HEK293 (cell line): ENCODE measurements around the gene TJP3.

Experiments used
- CTCF ChIA-PET: fragments of 350-600 bp; formaldehyde crosslinking; extraction: SDS; loops from one replicate; lab custom pipeline; 2021; ENCODE audit warnings: antibody characterized with exemption; lab: Yijun Ruan, JAX
- POLR2A ChIA-PET: fragments of 300-600 bp; formaldehyde crosslinking; extraction: SDS; loops from one replicate; lab custom pipeline; 2020; ENCODE audit warnings: antibody characterized with exemption, inconsistent platforms; lab: Yijun Ruan, JAX
- H3K27ac ChIP-seq: fragments of 200-500 bp; sonication (Bioruptor generic); 2 replicates; pipeline ENCODE4 v1.5.1; 2014; ENCODE audit warnings: low read depth, low read length, control low read depth, inconsistent platforms; ENCODE audit errors: extremely low read depth
- H3K36me3 ChIP-seq, 2 experiments: fragments of 200-500 bp in 1 of 2; sonication (Bioruptor generic) in 1 of 2; 1 replicate in 1 of 2; 2 replicates in 1 of 2; pipeline ENCODE4 v1.5.1; 2014 to 2017; ENCODE audit warnings: inconsistent platforms in 2 of 2, low read length in 2 of 2; ENCODE audit not compliant: control insufficient read depth in 2 of 2, insufficient read depth in 1 of 2
- H3K4me1 ChIP-seq: fragments of 200-500 bp; sonication (Bioruptor generic); 2 replicates; pipeline ENCODE4 v1.5.1; 2014; ENCODE audit warnings: mild to moderate bottlenecking, low read length, inconsistent platforms; ENCODE audit not compliant: control insufficient read depth, insufficient read depth
- H3K4me3 ChIP-seq: 2 replicates; pipeline ENCODE4 v1.5.1; 2011; ENCODE audit warnings: low read depth, mild to moderate bottlenecking, control low read depth, low read length, moderate library complexity
- H3K9me3 ChIP-seq: fragments of 200-500 bp; sonication (Bioruptor generic); 2 replicates; pipeline ENCODE4 v1.5.1; 2014; ENCODE audit warnings: low read depth, low read length, inconsistent platforms; ENCODE audit not compliant: control insufficient read depth, insufficient read depth
- ATF2 ChIP-seq: fragments of 450-650 bp; formaldehyde crosslinking; IDR thresholded peaks from 2 replicates; pipeline ENCODE4 v1.5.1; 2016; ENCODE audit warnings: missing biosample characterization, missing genetic modification characterization, low read depth
- KLF1 ChIP-seq: fragments of 450-650 bp; formaldehyde crosslinking; IDR thresholded peaks from 2 replicates; pipeline ENCODE4 v1.5.1; 2016; ENCODE audit warnings: missing biosample characterization, missing genetic modification characterization
- TCF7L2 ChIP-seq: IDR thresholded peaks from 2 replicates; pipeline ENCODE4 v1.6.1; 2011; ENCODE audit warnings: low read depth, mild to moderate bottlenecking, inconsistent platforms, low read length, moderate library complexity, borderline replicate concordance
- TRIM28 ChIP-seq: IDR thresholded peaks from 2 replicates; pipeline ENCODE4 v1.6.1; 2011; ENCODE audit warnings: low read length, control low read depth, borderline replicate concordance
- ZBTB1 ChIP-seq: fragments of 450-650 bp; formaldehyde crosslinking; IDR thresholded peaks from 2 replicates; pipeline ENCODE4 v1.5.1; 2016; ENCODE audit warnings: missing biosample characterization, missing genetic modification characterization
- ZNF19 ChIP-seq: fragments of 450-650 bp; formaldehyde crosslinking; IDR thresholded peaks from 2 replicates; pipeline ENCODE4; 2016; ENCODE audit warnings: missing biosample characterization, missing genetic modification characterization, low read depth
- ZNF239 ChIP-seq: fragments of 450-650 bp; formaldehyde crosslinking; IDR thresholded peaks from 2 replicates; pipeline ENCODE4 v1.5.1; 2016; ENCODE audit warnings: missing biosample characterization, missing genetic modification characterization
- ZNF280D ChIP-seq: fragments of 450-650 bp; formaldehyde crosslinking; IDR thresholded peaks from 2 replicates; pipeline ENCODE4 v1.5.1; 2016; ENCODE audit warnings: missing biosample characterization, missing genetic modification characterization
- ZNF362 ChIP-seq: fragments of 450-650 bp; formaldehyde crosslinking; IDR thresholded peaks from 2 replicates; pipeline ENCODE4 v1.5.1; 2016; ENCODE audit warnings: missing biosample characterization, missing genetic modification characterization
- ZNF366 ChIP-seq: fragments of 450-650 bp; formaldehyde crosslinking; conservative IDR thresholded peaks from 2 replicates; pipeline ENCODE4 v1.5.1; 2016; ENCODE audit warnings: missing biosample characterization, missing genetic modification characterization
- ZNF548 ChIP-seq: fragments of 450-650 bp; formaldehyde crosslinking; IDR thresholded peaks from 2 replicates; pipeline ENCODE4 v1.5.1; 2016; ENCODE audit warnings: missing biosample characterization, missing genetic modification characterization
- ZNF555 ChIP-seq: fragments of 450-650 bp; formaldehyde crosslinking; conservative IDR thresholded peaks from 2 replicates; pipeline ENCODE4 v1.5.1; 2017; ENCODE audit warnings: missing biosample characterization, mild to moderate bottlenecking, missing genetic modification characterization, inconsistent platforms
- ZNF596 ChIP-seq: fragments of 450-650 bp; IDR thresholded peaks from 2 replicates; pipeline ENCODE4 v1.5.0; 2018; ENCODE audit warnings: missing biosample characterization, mild to moderate bottlenecking, missing genetic modification characterization, moderate library complexity
- ZNF792 ChIP-seq: fragments of 450-650 bp; formaldehyde crosslinking; IDR thresholded peaks from 2 replicates; pipeline ENCODE4 v1.5.1; 2016; ENCODE audit warnings: missing biosample characterization, missing genetic modification characterization
- ZSCAN16 ChIP-seq: fragments of 450-650 bp; formaldehyde crosslinking; IDR thresholded peaks from 2 replicates; pipeline ENCODE4 v1.5.1; 2016; ENCODE audit warnings: missing biosample characterization, missing genetic modification characterization
- TF ChIP-seq, protein P1 (sequence below): fragments of 450-650 bp; formaldehyde crosslinking; IDR thresholded peaks from 2 replicates; pipeline ENCODE4 v1.5.1; 2017; ENCODE audit warnings: missing biosample characterization, missing genetic modification characterization
- TF ChIP-seq, protein P2 (sequence below): fragments of 450-650 bp; formaldehyde crosslinking; IDR thresholded peaks from 2 replicates; pipeline ENCODE4; 2016; ENCODE audit warnings: missing biosample characterization, missing genetic modification characterization
- TF ChIP-seq, protein P3 (sequence below): fragments of 450-650 bp; formaldehyde crosslinking; IDR thresholded peaks from 2 replicates; pipeline ENCODE4 v1.5.1; 2016; ENCODE audit warnings: missing biosample characterization, missing genetic modification characterization
- TF ChIP-seq, protein P4 (sequence below): fragments of 450-650 bp; formaldehyde crosslinking; conservative IDR thresholded peaks from 2 replicates; pipeline ENCODE4 v1.5.1; 2016; ENCODE audit warnings: low read depth, missing biosample characterization, missing genetic modification characterization

The TJP3 gene

GRCh38 chr19:3680939-3681338 lies 27.2 kb upstream of the TJP3 start (continued):
- no peak for TF ChIP-seq ZNF280D (tag by site-specific recombination)
- TF ChIP-seq TRIM28 = no peak
- no peak for TF ChIP-seq ATF2
- TF ChIP-seq, protein P1, sequence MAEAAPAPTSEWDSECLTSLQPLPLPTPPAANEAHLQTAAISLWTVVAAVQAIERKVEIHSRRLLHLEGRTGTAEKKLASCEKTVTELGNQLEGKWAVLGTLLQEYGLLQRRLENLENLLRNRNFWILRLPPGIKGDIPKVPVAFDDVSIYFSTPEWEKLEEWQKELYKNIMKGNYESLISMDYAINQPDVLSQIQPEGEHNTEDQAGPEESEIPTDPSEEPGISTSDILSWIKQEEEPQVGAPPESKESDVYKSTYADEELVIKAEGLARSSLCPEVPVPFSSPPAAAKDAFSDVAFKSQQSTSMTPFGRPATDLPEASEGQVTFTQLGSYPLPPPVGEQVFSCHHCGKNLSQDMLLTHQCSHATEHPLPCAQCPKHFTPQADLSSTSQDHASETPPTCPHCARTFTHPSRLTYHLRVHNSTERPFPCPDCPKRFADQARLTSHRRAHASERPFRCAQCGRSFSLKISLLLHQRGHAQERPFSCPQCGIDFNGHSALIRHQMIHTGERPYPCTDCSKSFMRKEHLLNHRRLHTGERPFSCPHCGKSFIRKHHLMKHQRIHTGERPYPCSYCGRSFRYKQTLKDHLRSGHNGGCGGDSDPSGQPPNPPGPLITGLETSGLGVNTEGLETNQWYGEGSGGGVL (tag by site-specific recombination) = no peak

- ChIA-PET CTCF (no interaction called here), POLR2A (no interaction called here)
- Histone ChIP-seq H3K36me3 (peaks cover 0 to 7% of the 10 kb centered on the region in 2 experiments; a peak in 2 of 3 replicates), H3K4me1 (peaks cover under 1% of the 10 kb centered on the region; the same call in 1 of the 2 replicates), H3K9me3 (no peaks in the 10 kb centered on the region), H3K27ac (no peak overlapping the region), H3K4me3 (no peak overlapping the region)
- TF ChIP-seq, protein P2, sequence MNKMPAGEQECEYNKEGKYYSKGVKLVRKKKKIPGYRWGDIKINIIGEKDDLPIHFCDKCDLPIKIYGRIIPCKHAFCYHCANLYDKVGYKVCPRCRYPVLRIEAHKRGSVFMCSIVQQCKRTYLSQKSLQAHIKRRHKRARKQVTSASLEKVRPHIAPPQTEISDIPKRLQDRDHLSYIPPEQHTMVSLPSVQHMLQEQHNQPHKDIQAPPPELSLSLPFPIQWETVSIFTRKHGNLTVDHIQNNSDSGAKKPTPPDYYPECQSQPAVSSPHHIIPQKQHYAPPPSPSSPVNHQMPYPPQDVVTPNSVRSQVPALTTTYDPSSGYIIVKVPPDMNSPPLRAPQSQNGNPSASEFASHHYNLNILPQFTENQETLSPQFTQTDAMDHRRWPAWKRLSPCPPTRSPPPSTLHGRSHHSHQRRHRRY = no peak
- TF ChIP-seq ZNF19 (tag by site-specific recombination) (no peak), ZSCAN16 (tag by site-specific recombination) (no peak), ZNF239 (tag by site-specific recombination) (no peak), ZNF366 (tag by site-specific recombination) (no peak), KLF1 (tag by site-specific recombination) (no peak), TRIM28 (no peak), ZNF792 (no peak), ZNF596 (no peak), ZNF548 (tag by site-specific recombination) (no peak), ZNF555 (no peak), ZNF362 (tag by site-specific recombination) (no peak), TCF7L2 (no peak), ZBTB1 (no peak)
- TF ChIP-seq, protein P3, sequence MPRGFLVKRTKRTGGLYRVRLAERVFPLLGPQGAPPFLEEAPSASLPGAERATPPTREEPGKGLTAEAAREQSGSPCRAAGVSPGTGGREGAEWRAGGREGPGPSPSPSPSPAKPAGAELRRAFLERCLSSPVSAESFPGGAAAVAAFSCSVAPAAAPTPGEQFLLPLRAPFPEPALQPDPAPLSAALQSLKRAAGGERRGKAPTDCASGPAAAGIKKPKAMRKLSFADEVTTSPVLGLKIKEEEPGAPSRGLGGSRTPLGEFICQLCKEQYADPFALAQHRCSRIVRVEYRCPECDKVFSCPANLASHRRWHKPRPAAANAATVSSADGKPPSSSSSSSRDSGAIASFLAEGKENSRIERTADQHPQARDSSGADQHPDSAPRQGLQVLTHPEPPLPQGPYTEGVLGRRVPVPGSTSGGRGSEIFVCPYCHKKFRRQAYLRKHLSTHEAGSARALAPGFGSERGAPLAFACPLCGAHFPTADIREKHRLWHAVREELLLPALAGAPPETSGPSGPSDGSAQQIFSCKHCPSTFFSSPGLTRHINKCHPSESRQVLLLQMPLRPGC = no peak
- TF ChIP-seq, protein P4, sequence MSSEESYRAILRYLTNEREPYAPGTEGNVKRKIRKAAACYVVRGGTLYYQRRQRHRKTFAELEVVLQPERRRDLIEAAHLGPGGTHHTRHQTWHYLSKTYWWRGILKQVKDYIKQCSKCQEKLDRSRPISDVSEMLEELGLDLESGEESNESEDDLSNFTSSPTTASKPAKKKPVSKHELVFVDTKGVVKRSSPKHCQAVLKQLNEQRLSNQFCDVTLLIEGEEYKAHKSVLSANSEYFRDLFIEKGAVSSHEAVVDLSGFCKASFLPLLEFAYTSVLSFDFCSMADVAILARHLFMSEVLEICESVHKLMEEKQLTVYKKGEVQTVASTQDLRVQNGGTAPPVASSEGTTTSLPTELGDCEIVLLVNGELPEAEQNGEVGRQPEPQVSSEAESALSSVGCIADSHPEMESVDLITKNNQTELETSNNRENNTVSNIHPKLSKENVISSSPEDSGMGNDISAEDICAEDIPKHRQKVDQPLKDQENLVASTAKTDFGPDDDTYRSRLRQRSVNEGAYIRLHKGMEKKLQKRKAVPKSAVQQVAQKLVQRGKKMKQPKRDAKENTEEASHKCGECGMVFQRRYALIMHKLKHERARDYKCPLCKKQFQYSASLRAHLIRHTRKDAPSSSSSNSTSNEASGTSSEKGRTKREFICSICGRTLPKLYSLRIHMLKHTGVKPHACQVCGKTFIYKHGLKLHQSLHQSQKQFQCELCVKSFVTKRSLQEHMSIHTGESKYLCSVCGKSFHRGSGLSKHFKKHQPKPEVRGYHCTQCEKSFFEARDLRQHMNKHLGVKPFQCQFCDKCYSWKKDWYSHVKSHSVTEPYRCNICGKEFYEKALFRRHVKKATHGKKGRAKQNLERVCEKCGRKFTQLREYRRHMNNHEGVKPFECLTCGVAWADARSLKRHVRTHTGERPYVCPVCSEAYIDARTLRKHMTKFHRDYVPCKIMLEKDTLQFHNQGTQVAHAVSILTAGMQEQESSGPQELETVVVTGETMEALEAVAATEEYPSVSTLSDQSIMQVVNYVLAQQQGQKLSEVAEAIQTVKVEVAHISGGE (tag by site-specific recombination) = no peak
These were observed 25.9 kb upstream of the TJP3 start for GRCh38 chr19:3682286-3682685.
